Neural progenitor cell (in vitro differentiated cells): Measurements from ENCODE around the gene USP6.

Source experiments
- EZH2 ChIP-seq: fragments of 200-600 bp; sonication (generic); IDR thresholded peaks from 2 replicates; pipeline ENCODE4 v1.6.1; 2017; ENCODE audit warnings: antibody characterized with exemption, mild to moderate bottlenecking, moderate library complexity
- EZH2phosphoT487 ChIP-seq: fragments of 200-600 bp; sonication (generic); IDR thresholded peaks from 2 replicates; pipeline ENCODE4 v1.6.1; 2017; ENCODE audit warnings: antibody characterized with exemption
- TF ChIP-seq, protein P1 (sequence below): fragments of 200-600 bp; sonication (generic); IDR thresholded peaks from 2 replicates; pipeline ENCODE4 v1.5.1; 2017; ENCODE audit warnings: antibody characterized with exemption, mild to moderate bottlenecking

GRCh38 chr17:5115673-5116651, at the start of gene USP6:
- TF ChIP-seq EZH2phosphoT487 (no peak), EZH2 (no peak)
- TF ChIP-seq, protein P1, sequence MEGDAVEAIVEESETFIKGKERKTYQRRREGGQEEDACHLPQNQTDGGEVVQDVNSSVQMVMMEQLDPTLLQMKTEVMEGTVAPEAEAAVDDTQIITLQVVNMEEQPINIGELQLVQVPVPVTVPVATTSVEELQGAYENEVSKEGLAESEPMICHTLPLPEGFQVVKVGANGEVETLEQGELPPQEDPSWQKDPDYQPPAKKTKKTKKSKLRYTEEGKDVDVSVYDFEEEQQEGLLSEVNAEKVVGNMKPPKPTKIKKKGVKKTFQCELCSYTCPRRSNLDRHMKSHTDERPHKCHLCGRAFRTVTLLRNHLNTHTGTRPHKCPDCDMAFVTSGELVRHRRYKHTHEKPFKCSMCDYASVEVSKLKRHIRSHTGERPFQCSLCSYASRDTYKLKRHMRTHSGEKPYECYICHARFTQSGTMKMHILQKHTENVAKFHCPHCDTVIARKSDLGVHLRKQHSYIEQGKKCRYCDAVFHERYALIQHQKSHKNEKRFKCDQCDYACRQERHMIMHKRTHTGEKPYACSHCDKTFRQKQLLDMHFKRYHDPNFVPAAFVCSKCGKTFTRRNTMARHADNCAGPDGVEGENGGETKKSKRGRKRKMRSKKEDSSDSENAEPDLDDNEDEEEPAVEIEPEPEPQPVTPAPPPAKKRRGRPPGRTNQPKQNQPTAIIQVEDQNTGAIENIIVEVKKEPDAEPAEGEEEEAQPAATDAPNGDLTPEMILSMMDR, result no peak
